ENCODE results near the gene ABHD12.
A peak's percentile ranks its signal among the peaks of the same experiment; 100 is the strongest.

The ABHD12 gene

GRCh38 chr20:25364879-25365699 is 25.5 kb downstream of the ABHD12 start:
- DNase-seq (ENCODE audit: low read depth): peak; percentile 79
- H3K4me3 ChIP-seq (ENCODE audit: low read depth, low read length): no peak overlapping the region
- no peak for TF ChIP-seq CTCF (IDR thresholded peaks at IDR 0.05; ENCODE audit: control insufficient read depth, extremely low read depth, insufficient read depth)

- no peak overlapping the region for H3K4me3 ChIP-seq (ENCODE audit: low read depth, low read length)
- TF ChIP-seq CTCF (IDR thresholded peaks at IDR 0.05; ENCODE audit: control insufficient read depth, extremely low read depth, insufficient read depth): no peak
- no peak for DNase-seq (ENCODE audit: low read depth)
Measured at GRCh38 chr20:25364180-25364788, 26.4 kb downstream of the ABHD12 start.

DNA sequence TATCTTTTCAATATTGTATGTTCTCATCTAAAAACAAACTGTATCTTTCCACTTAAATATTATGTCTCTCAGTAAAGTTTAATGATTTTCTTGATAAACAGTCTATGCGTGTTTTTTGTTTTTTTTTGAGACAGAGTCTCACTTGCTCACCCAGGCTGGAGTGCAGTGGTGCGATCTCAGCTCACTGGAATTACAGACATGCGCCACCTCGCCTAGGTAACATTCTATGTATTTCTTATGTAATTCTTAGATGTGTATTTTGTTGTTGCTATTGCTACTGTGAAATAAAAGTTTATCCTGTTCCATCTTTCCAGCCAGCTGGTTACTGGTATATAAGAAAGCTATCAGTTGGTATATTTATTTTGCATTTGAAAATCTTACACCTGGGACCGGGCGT is 29.4 kb downstream of the ABHD12 start:
- no peak for DNase-seq (ENCODE audit: low read depth)
- H3K4me3 ChIP-seq (ENCODE audit: low read depth, low read length): no peak overlapping the region
- TF ChIP-seq CTCF (IDR thresholded peaks at IDR 0.05; ENCODE audit: control insufficient read depth, extremely low read depth, insufficient read depth): no peak

- DNase-seq (ENCODE audit: low read depth): no peak
- TF ChIP-seq CTCF (IDR thresholded peaks at IDR 0.05; ENCODE audit: control insufficient read depth, extremely low read depth, insufficient read depth): no peak
- H3K4me3 ChIP-seq (ENCODE audit: low read depth, low read length): no peak overlapping the region
Measured at GRCh38 chr20:25360631-25361286, 29.9 kb downstream of the ABHD12 start.

GRCh38 chr20:25356271-25356933 is 34.2 kb downstream of the ABHD12 start:
- H3K4me3 ChIP-seq (ENCODE audit: low read depth, low read length): no peak overlapping the region
- DNase-seq (ENCODE audit: low read depth): no peak
- TF ChIP-seq CTCF (IDR thresholded peaks at IDR 0.05; ENCODE audit: control insufficient read depth, extremely low read depth, insufficient read depth): no peak

GRCh38 chr20:25355866-25356265 is 34.8 kb downstream of the ABHD12 start:
- no peak overlapping the region for H3K4me3 ChIP-seq (ENCODE audit: low read depth, low read length)
- no peak for TF ChIP-seq CTCF (IDR thresholded peaks at IDR 0.05; ENCODE audit: control insufficient read depth, extremely low read depth, insufficient read depth)
- no peak for DNase-seq (ENCODE audit: low read depth)

All from LNCaP clone FGC (cell line).